HG03025 (cell line): Measurements from ENCODE around the gene SEPTIN10.
A peak's percentile ranks its signal among the peaks of the same experiment; 100 is the strongest.
"Not testable (repeated sequence)": the region's sequence is repeated elsewhere in the genome, so short reads cannot be mapped to it uniquely, and the experiment has no call there.

ENCODE experiments used
- ATAC-seq: cut with Tn5 transposase; IDR thresholded peaks from one replicate; pipeline ENCODE4 v1.9.1; 2021; ENCODE audit warnings: mild to moderate bottlenecking, moderate library complexity; ENCODE audit not compliant: unreplicated experiment, low FRiP score

The SEPTIN10 gene

GRCh38 chr2:109554758-109555157 is 59.0 kb downstream of the SEPTIN10 start:
- no peak for ATAC-seq

- no peak for ATAC-seq
These were observed 64.7 kb downstream of the SEPTIN10 start for GRCh38 chr2:109549016-109549590.

- ATAC-seq, result no peak
These were observed 66.5 kb downstream of the SEPTIN10 start for GRCh38 chr2:109547280-109547679.

DNA sequence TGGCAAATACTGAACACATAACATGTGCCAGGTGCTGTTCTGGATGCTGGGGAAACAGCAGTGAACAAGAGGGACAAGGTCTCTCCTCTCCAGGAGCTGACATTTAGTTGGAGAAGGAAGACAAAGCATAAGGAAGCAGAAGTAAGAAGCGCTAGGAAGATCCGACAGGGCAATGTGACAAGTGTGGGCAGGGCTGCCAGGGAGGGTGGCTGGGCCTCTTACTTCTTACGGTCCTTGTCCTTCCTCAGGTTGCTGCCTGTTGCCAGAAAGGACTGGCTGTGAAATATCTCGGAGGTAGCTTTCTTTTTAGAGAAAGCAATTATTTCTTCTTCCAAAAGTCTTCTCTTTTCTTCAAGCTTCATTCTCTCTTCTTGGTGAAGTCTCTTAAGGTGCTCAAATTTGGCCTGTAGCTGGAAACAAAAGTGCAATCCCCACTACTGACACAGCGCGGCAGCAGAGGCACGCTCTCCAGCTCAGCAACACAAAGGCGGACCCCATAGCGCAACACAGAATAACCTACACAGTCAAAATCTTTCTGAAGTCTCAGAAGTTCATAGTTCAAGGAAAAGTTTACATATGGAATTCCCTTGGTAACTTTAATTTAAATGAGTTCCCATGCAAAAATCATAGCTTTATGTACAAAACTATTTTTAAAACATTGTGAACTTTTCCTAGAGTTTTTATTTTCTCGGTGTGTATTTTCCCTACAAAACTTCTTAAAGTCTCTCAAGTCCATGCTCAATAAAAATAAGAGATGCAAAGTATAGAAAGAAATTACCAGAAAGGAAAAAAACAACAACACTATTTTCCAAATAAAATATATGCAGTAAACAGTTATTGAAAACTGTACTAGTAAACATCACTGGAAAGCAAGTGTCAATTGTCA is 67.7 kb downstream of the SEPTIN10 start:
- peak; percentile 55 for ATAC-seq

DNA sequence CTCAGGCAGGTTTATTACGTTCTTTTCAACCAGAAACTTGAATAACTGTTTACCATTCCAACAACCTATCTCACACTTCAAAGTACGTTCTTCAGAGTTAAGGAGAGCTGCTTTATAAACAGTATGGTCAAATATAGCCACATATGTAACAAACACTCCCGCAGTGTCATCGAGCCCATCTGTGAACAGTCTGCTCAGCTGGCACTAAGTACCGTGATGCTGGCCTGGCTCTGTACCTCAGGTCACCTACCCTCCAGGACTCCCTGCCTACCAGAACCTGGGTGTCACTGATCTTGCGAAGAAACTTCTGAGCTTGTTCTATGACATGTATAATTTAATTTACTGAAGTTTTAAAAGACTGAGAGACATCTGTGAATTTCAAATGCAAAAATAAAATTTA is 71.4 kb downstream of the SEPTIN10 start:
- no peak for ATAC-seq

DNA sequence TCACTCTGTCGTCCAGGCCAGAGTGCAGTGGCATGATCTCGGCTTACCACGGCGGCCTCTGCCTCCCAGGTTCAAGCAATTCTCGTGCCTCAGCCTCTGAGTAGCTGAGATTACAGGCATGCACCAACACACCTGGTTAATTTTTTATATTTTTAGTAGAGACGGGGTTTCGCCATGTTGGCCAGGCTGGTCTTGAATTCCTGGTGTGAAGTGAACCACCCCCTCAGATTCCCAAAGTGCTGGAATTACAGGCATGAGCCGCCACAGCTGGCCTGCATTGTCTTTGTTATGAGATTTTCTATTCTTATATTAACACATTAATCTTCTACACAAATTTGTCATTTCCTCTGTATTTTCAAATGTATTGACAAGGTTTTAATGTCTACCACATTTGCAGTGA is 75.2 kb downstream of the SEPTIN10 start:
- no peak for ATAC-seq

DNA sequence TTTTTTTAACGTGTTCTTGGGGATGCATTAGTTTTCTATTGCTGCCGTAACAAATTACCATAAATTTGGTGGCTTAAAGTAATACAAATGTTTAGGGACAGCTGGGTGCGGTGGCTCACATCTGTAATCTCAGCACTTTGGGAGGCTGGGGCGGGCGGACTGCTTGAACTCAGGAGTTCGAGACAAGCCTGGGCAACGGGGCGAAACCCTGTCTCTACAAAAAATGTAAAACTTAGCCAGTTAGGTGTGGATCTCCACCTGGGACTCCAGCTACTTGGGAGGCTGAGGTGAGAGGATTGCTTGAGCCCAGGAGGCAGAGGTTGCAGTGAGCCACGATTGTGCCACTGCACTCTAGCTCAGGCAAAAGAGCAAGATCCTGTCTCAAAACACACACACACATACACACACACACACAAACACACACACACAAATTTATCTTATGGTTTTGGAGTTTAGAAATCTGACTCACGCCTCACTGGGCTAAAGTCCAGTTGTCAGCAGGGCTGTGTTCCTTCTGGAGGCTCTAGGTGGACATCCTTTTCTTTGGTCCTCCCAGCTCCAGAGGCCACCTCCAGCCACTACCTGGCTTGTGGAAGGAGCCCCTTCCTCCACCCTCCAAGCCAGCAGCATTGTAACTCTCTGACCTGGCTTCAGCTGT is 76.1 kb downstream of the SEPTIN10 start:
- ATAC-seq, result no peak

DNA sequence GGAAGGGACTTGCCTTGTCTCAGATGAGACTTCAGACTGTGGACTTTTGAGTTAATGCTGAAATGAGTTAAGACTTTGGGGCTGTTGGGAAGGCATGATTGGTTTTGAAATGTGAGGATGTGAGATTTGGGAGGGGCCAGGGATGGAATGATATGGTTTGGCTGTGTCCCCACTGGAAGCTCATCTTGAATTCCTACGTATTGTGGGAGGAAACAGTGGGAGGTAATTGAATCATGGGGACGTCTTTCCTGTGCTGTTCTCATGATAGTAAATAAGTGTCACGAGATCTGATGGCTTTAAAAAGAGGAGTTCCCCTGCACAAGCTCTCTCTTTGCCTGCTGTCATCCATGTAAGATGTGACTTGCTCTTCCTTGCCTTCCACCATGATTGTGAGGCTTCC is 77.2 kb downstream of the SEPTIN10 start:
- ATAC-seq, result not testable (repeated sequence)

DNA sequence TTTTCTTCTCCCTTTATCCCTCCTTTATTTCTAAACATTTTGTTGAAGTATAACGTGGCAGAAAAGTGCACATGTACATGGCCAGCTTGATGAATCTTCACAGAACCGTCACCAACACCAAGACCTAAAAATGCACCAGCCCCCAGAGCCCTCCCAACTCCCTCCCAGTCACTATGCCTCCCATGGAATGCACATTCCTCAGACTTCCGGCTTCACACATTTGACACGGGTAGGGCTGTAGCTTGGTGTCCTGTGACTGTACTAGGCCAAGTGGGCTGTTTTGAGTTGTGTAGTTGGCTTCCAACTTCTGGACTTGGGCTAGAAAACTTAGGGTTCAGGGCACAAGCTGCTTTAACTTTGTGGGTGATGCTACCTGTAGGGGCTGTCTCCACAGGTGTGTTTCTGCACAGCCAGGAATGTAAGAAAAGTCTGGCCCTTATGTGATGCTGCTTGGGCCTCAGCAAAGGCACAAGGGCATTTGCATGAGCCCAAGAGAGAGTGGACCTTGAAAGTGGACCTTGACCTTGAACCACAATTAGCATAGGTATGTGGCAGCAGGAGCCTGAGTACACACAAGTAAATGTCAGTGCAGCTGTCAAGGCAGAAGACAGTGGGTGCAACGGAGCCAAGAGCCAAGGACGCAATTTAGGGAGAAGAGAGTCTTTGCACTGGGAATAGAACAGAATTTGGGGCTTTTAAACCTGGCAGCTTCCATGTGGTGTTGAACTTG is 78.4 kb downstream of the SEPTIN10 start:
- no peak for ATAC-seq

DNA sequence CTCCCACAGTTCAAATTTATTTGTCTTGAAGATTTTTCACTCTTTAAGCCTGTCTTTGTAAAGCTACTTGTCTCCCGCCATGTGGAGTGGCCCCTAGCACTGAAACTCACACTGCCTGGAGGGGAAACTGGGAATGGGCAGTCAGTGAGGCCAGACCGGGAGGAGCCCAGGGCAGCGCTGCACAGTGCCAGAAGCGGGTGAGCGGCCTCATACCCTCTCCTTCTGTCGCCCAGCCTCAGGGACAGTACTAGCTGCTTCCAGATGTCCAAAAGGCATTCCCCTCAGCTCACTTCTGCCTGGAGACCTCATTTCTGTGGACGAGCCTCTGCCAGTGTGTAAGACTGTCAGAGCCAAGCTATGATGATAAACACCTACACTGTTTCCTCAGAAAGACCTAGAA is 79.9 kb downstream of the SEPTIN10 start:
- ATAC-seq, result no peak

DNA sequence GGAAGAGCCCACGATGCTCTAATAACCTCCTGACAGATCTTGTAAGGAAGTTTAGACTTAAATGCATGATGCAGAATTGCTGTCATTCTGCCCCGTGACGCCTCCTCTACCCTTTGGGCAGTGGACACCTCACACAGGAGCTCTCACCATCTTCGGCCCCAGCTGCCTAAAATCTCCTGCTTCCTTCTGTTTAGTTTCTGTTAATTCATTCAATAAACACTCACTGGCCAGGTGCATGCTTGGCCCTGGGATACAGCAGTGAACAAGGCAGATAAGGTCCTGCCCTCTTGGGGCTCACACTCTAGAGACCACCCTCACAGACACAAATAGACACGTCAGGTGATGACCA is 81.1 kb downstream of the SEPTIN10 start:
- no peak for ATAC-seq

DNA sequence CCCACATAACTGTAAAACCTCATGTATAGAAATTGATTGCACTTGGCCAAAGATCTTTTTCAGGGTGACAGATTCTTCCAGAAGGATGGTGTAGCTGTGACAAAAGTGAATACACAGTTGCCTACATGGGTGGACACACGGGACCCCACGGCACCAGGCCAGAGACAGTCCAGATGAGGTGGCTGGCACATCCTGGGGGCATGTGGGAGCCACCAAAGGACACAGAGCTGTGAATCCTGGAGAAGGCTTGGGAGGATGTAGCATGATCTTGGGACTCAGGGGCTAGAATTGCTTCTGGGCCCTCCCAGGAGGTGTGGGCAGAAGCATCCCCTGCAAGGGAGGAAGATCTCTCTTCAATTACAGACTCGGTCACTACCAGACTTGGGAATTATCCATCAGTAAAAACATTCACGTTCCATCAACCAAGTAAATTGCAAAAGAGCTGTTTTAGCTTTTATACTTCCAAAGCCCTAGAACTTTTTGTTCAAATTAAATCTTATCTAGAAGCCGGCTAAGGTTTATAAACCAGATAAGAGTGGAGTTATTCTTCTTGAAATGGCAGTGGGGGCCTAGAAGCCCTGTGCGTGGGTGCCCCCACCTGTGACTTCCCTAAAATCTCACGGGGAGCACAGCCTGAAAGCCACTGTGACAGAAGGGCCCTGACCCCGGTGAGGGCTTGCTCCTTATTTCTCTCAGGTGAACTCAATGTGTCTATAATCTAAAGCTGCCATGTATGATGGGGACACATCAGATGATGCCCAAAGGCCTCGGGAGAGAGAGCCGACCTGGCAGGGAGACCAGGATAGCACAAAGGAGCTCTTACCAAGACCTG is 81.7 kb downstream of the SEPTIN10 start:
- ATAC-seq, result no peak

GRCh38 chr2:109531221-109531620 is 82.5 kb downstream of the SEPTIN10 start:
- no peak for ATAC-seq

- no peak for ATAC-seq
These were observed 83.1 kb downstream of the SEPTIN10 start for GRCh38 chr2:109530712-109531111.

- no peak for ATAC-seq
These were observed 84.0 kb downstream of the SEPTIN10 start for GRCh38 chr2:109529532-109530449.

- no peak for ATAC-seq
These were observed 84.8 kb downstream of the SEPTIN10 start for GRCh38 chr2:109528811-109529501.

- no peak for ATAC-seq
These were observed 85.7 kb downstream of the SEPTIN10 start for GRCh38 chr2:109527846-109528705.

DNA sequence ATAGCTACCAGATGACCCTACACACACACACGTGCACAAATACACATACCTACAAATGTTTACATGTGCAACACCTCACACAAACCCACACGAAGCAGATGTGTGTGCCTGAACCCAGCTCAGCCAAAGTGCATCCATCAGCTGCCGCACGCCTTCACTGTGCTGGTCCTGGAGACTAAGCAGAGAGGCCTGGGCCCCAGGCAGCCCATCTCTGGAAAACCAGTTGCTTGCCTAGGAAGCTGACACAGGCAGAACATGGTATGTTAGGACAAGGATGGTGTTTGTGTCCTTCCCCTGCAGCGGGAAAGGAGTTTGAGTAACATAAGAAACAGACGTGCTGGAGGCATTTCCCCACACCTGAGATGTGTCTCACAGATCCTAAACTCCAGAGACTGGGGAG is 86.7 kb downstream of the SEPTIN10 start:
- no peak for ATAC-seq
